MM.1S (cell line): ENCODE measurements around the gene EIF4A3.

ENCODE experiments used
- EZH2 ChIP-seq: fragments of 300-600 bp; sonication (generic); optimal IDR thresholded peaks from 2 replicates; pipeline ENCODE3; 2017; ENCODE audit warnings: low read depth, mild to moderate bottlenecking, antibody characterized with exemption, low read length, mixed read lengths
- TF ChIP-seq, protein P1 (sequence below): fragments of 300-600 bp; sonication (generic); IDR thresholded peaks from 2 replicates; pipeline ENCODE4 v1.5.1; 2016; ENCODE audit warnings: antibody characterized with exemption, low read length, mixed read lengths

DNA sequence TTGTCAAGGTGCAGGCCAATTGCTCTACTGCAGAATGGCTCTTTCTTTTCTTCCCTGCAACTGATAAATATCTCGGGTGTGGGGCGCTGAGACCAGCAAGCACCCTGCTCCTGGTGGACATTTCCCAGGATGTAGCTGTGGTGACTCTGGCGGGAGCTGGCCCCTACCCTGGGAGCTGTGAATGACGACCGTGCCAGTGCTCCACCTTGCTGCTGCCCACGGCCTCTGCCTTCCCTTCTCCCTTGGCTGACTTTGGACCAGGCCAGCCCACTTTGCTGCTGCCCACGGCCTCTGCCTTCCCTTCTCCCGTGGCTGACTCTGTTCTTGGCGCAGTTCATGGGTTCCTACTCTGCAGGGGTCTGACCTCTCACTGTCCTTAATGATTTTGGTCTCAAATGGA, 39.0 kb upstream of the EIF4A3 start:
- TF ChIP-seq, protein P1, sequence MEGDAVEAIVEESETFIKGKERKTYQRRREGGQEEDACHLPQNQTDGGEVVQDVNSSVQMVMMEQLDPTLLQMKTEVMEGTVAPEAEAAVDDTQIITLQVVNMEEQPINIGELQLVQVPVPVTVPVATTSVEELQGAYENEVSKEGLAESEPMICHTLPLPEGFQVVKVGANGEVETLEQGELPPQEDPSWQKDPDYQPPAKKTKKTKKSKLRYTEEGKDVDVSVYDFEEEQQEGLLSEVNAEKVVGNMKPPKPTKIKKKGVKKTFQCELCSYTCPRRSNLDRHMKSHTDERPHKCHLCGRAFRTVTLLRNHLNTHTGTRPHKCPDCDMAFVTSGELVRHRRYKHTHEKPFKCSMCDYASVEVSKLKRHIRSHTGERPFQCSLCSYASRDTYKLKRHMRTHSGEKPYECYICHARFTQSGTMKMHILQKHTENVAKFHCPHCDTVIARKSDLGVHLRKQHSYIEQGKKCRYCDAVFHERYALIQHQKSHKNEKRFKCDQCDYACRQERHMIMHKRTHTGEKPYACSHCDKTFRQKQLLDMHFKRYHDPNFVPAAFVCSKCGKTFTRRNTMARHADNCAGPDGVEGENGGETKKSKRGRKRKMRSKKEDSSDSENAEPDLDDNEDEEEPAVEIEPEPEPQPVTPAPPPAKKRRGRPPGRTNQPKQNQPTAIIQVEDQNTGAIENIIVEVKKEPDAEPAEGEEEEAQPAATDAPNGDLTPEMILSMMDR = no peak
- no peak for TF ChIP-seq EZH2
